Heart left ventricle (tissue), 16 donors: ENCODE results near the gene DEPDC5. TPM values are rescaled to one million over a fixed set of nuclear protein-coding genes. Genes with fewer than 3 reads are reported as not detected.
"Not testable (repeated sequence)": the region's sequence is repeated elsewhere in the genome, so short reads cannot be mapped to it uniquely, and the experiment has no call there.

Source experiments
- ATAC-seq, 4 donors: fragments of 200-7000 bp; cut with Tn5 transposase; one replicate each; pipeline ENCODE4 v1.9.1; 2020 to 2022; ENCODE audit warnings: moderate library complexity in 4 of 4, mild to moderate bottlenecking in 3 of 4, moderate number of reproducible peaks in 1 of 4
- DNase-seq, 5 donors: peaks; one replicate each; pipeline ENCODE4 v3.0.0-alpha.2; 2020
- H3K27ac ChIP-seq, 12 donors: fragments of 200-600 bp; sonication (generic) in 4 of 12; one replicate each; pipeline versions ENCODE4 v1.5.0 to v1.8.0; 2016 to 2022; ENCODE audit warnings: mild to moderate bottlenecking in 2 of 12
- H3K27me3 ChIP-seq, 9 donors: fragments of 200-600 bp; sonication (generic) in 2 of 9; one replicate each; pipeline versions ENCODE4 v1.5.1 to v1.8.0; 2016 to 2022; ENCODE audit warnings: mild to moderate bottlenecking in 3 of 9
- H3K36me3 ChIP-seq, 9 donors: fragments of 200-600 bp; sonication (generic) in 2 of 9; one replicate each; pipeline versions ENCODE4 v1.5.0 to v1.8.0; 2018 to 2022; ENCODE audit warnings: mild to moderate bottlenecking in 2 of 9
- H3K4me1 ChIP-seq, 12 donors: fragments of 200-600 bp; sonication (generic) in 4 of 12; one replicate each; pipeline versions ENCODE4 v1.5.0 to v1.8.0; 2016 to 2022; ENCODE audit warnings: mild to moderate bottlenecking in 3 of 12
- H3K4me3 ChIP-seq, 12 donors: fragments of 200-600 bp; sonication (generic) in 4 of 12; one replicate each; pipeline versions ENCODE4 v1.5.0 to v1.8.0; 2017 to 2022; ENCODE audit warnings: mild to moderate bottlenecking in 9 of 12, moderate library complexity in 4 of 12
- H3K9me3 ChIP-seq, 12 donors: fragments of 200-600 bp; sonication (generic) in 4 of 12; one replicate each; pipeline versions ENCODE4 v1.5.0 to v1.8.0; 2016 to 2022; ENCODE audit warnings: mild to moderate bottlenecking in 1 of 12
- CTCF ChIP-seq, 12 donors: fragments of 200-600 bp; sonication (generic) in 4 of 12; IDR thresholded peaks; one replicate each; pipeline versions ENCODE4 v1.5.0 to v1.8.0; 2018 to 2022; ENCODE audit warnings: antibody characterized with exemption in 12 of 12, mild to moderate bottlenecking in 5 of 12
- POLR2A ChIP-seq, 2 donors: fragments of 450-650 bp; IDR thresholded peaks; one replicate each; pipeline ENCODE4 v1.6.1; 2017; ENCODE audit warnings: antibody characterized with exemption in 2 of 2, mild to moderate bottlenecking in 2 of 2, moderate library complexity in 2 of 2
- WGBS, 4 donors: extraction: QIAGEN DNeasy Blood & Tissue Kit in 2 of 4; methylation state at CpG; one replicate each; pipeline versions ENCODE4 v1.1.5 to v1.1.7; 2013 to 2018; 5-methylcytosine and 5-hydroxymethylcytosine counted together
- intact Hi-C, 10 donors: fragments of 100-400 bp; cut with DNase I; formaldehyde crosslinking; loops; one replicate each; pipeline versions ENCODE4 v1.11.1 to v1.14.2; 2022
- polyA plus RNA-seq, 2 donors: library from polyadenylated mRNA; stranded (reverse); fragments of 200-250 nt; gene quantifications; one replicate each; pipeline ENCODE4 v1.2.3, GENCODE V29; 2013
- total RNA-seq, 9 donors: library from RNA; depleted of rRNA in 2 of 9; stranded (reverse); fragments of >200 nt in 2 of 9; fragmentation: NEBNext Ultra II Directional in 3 of 9; extraction: Animal tissue kit (Norgen Biotek cat#: 25700) in 3 of 9; gene quantifications; one replicate each; pipeline versions ENCODE4 v1.1.0 to v1.2.4, GENCODE V29; 2016 to 2023
- donor health status: ischemic (EF 13 %, LVEDD 7.1; RV severe dilation, severe dysfunction).
- donor health status: healthy with polysubstance abuse.
- donor health status: DM: no; HTN: yes; CAD: no.
- donor health status: DM: no; HTN: no; CAD: no.
- donor health status: ischemic (EF 25% LVEDD 6.9; RV normal size, moderate dysfunction).
- donor health status: ischemic (EF 25% LVEDD 5.7; RV mildly dilated, moderate dysfunction).
- donor health status: healthy.
- donor health status: DM: yes; HTN: yes; CAD: no.
- donor health status: ischemic (EF 35%, LVEDD 5.7; RV mildly dilated, moderate dysfunction).
- donor health status: nonischemic (EF 11% LVEDD 7.7; RV severe dilation, severe dysfunction).
- donor health status: DM: yes; HTN: yes; CAD: no.
- donor health status: PGD.
- donor health status: ischemic (EF 29% LVEDD 5.4; RV normal size, mild dysfunction).
- donor health status: nonischemic (EF 23%, LVEDD 6.1; RV moderate dilation, normal function).

Gene DEPDC5
- total and polyA plus RNA-seq, 11 donors: 5.7 to 21.4 (median 10.4) TPM

GRCh38 chr22:31773416-31773815 lies 19.6 kb downstream of the DEPDC5 start:
- intact Hi-C loops: no loop called here
- Histone ChIP-seq H3K4me3 (no peak overlapping the region), H3K27ac (no peak overlapping the region), H3K4me1 (no peaks in the 10 kb centered on the region), H3K9me3 (no peaks in the 10 kb centered on the region), H3K27me3 (no peaks in the 10 kb centered on the region), H3K36me3 (peaks cover 0 to 94% (median 71%) of the 10 kb centered on the region in 9 donors)
- WGBS, 4 donors: 88 to 91% (median 88%) methylated on average over 5 of the region's 5 CpGs
- no peak for DNase-seq
- TF ChIP-seq CTCF (IDR thresholded peaks at IDR 0.05) (no peak), POLR2A (IDR thresholded peaks at IDR 0.05) (no peak)
- no peak for ATAC-seq

- no peak for DNase-seq
- intact Hi-C loops: no loop called here
- no peaks in the 10 kb centered on the region for H3K4me1 ChIP-seq
- WGBS, 4 donors: 92 to 98% (median 96%) methylated on average over 4 of the region's 4 CpGs
- no peak for TF ChIP-seq CTCF (IDR thresholded peaks at IDR 0.05)
- TF ChIP-seq POLR2A (IDR thresholded peaks at IDR 0.05): no peak
- H3K27ac ChIP-seq: no peak overlapping the region
- H3K9me3 ChIP-seq: no peaks in the 10 kb centered on the region
- peaks cover 0 to 94% (median 64%) of the 10 kb centered on the region in 9 donors for H3K36me3 ChIP-seq
- ATAC-seq: no peak
- no peak overlapping the region for H3K4me3 ChIP-seq
- no peaks in the 10 kb centered on the region for H3K27me3 ChIP-seq
These were observed 22.4 kb downstream of the DEPDC5 start for GRCh38 chr22:31776231-31776630.

- H3K36me3 ChIP-seq: peaks cover 0 to 79% (median 37%) of the 10 kb centered on the region in 9 donors
- intact Hi-C loops: no loop called here
- peak; percentile 71 to 96 (median 82) for ATAC-seq
These were observed 36.0 kb downstream of the DEPDC5 start for GRCh38 chr22:31789803-31790202.

GRCh38 chr22:31790240-31790639 lies 36.4 kb downstream of the DEPDC5 start:
- WGBS, 4 donors: 53 to 69% (median 65%) methylated on average over 2 of the region's 2 CpGs
- H3K27me3 ChIP-seq: no peaks in the 10 kb centered on the region
- no peak for TF ChIP-seq CTCF (IDR thresholded peaks at IDR 0.05)
- H3K9me3 ChIP-seq: no peaks in the 10 kb centered on the region
- H3K4me3 ChIP-seq: no peak overlapping the region
- DNase-seq (no peak), ATAC-seq (peak in 2 of 4 donors; percentile 11 to 22)
- no peak overlapping the region for H3K27ac ChIP-seq
- intact Hi-C loops: no loop called here
- H3K4me1 ChIP-seq: peaks cover 0 to 6% (median 2%) of the 10 kb centered on the region in 12 donors
- peaks cover 0 to 79% (median 37%) of the 10 kb centered on the region in 9 donors for H3K36me3 ChIP-seq

More at GRCh38 chr22:31789803-31790202, 36.0 kb downstream of the DEPDC5 start:
- Histone ChIP-seq H3K4me3 (no peak overlapping the region), H3K9me3 (no peaks in the 10 kb centered on the region), H3K27ac (no peak overlapping the region), H3K27me3 (no peaks in the 10 kb centered on the region), H3K4me1 (peaks cover 0 to 6% (median 2%) of the 10 kb centered on the region in 12 donors)
- TF ChIP-seq POLR2A (IDR thresholded peaks at IDR 0.05): no peak
- TF ChIP-seq CTCF (IDR thresholded peaks at IDR 0.05): no peak
- WGBS, 4 donors: 28 to 43% (median 36%) methylated on average over 3 of the region's 3 CpGs
- no peak for DNase-seq

GRCh38 chr22:31799358-31799757 lies 45.5 kb downstream of the DEPDC5 start:
- WGBS, 4 donors: 85 to 86% (median 86%) methylated on average over 8 of the region's 8 CpGs
- H3K27ac ChIP-seq, H3K4me3 ChIP-seq, H3K4me1 ChIP-seq, ATAC-seq, DNase-seq, H3K27me3 ChIP-seq, intact Hi-C loops, H3K9me3 ChIP-seq: not testable (repeated sequence)
- H3K36me3 ChIP-seq: peaks cover 0 to 98% (median 86%) of the 10 kb centered on the region in 9 donors
